Caco-2 (cell line): Measurements from ENCODE around the gene LTO1. TPM values are rescaled to one million over a fixed set of nuclear protein-coding genes. Genes with fewer than 3 reads are reported as not detected.

ENCODE experiments used
- BruUV-seq: library from RNA; stranded (reverse); fragments of 400-500 nt; replicated peaks from 2 replicates; lab custom pipeline; 2021; lab: Mats Ljungman, UMichigan
- CTCF ChIA-PET: fragments of 300-600 bp; sonication (Branson Sonifier 250); formaldehyde crosslinking; loops from one replicate; lab custom pipeline; 2022; ENCODE audit warnings: antibody characterized with exemption; lab: Charles Lee
- POLR2A ChIA-PET: fragments of 300-600 bp; sonication (Branson Sonifier 250); formaldehyde crosslinking; loops from one replicate; lab custom pipeline; 2022; ENCODE audit warnings: antibody characterized with exemption; lab: Charles Lee
- DNase-seq, 2 experiments: peaks; one replicate each; pipeline versions ENCODE4 v3.0.0 to v3.0.0-alpha.2; 2020 to 2022
- H3K27me3 ChIP-seq: replicated peaks from 2 replicates; pipeline ENCODE4 v1.6.0; 2011; ENCODE audit warnings: low read length; ENCODE audit not compliant: control insufficient read depth, insufficient read depth
- H3K36me3 ChIP-seq: 2 replicates; pipeline ENCODE4 v1.5.1; 2011; ENCODE audit warnings: low read length; ENCODE audit not compliant: control insufficient read depth, insufficient read depth
- H3K4me1 ChIP-seq: fragments of 250-450 bp; sonication (Bioruptor Pico); 2 replicates; pipeline ENCODE4 v1.5.1; 2020; ENCODE audit warnings: mild to moderate bottlenecking
- H3K4me3 ChIP-seq: 2 replicates; pipeline ENCODE4 v1.5.1; 2011; ENCODE audit warnings: low read depth, mild to moderate bottlenecking, control low read depth, low read length
- H3K9me3 ChIP-seq: fragments of 250-450 bp; sonication (Bioruptor Pico); 2 replicates; pipeline ENCODE4 v1.5.1; 2020; ENCODE audit warnings: mild to moderate bottlenecking, moderate library complexity
- H3K27ac Mint-ChIP-seq: one replicate; pipeline ENCODE4 v1.8.0; 2022; ENCODE audit warnings: mixed read lengths; ENCODE audit not compliant: unreplicated experiment
- H3K27me3 Mint-ChIP-seq: one replicate; pipeline ENCODE4 v1.8.0; 2022; ENCODE audit warnings: mixed read lengths; ENCODE audit not compliant: insufficient read depth, unreplicated experiment
- H3K36me3 Mint-ChIP-seq: one replicate; pipeline ENCODE4 v1.8.0; 2022; ENCODE audit warnings: mild to moderate bottlenecking, mixed read lengths; ENCODE audit not compliant: insufficient read depth, unreplicated experiment
- H3K4me1 Mint-ChIP-seq: one replicate; pipeline ENCODE4 v1.8.0; 2022; ENCODE audit warnings: low read depth, mixed read lengths; ENCODE audit not compliant: unreplicated experiment
- H3K4me3 Mint-ChIP-seq: one replicate; pipeline ENCODE4 v1.8.0; 2022; ENCODE audit warnings: mild to moderate bottlenecking, moderate library complexity, mixed read lengths; ENCODE audit not compliant: unreplicated experiment
- H3K9me3 Mint-ChIP-seq: one replicate; pipeline ENCODE4 v1.8.0; 2022; ENCODE audit warnings: mixed read lengths; ENCODE audit not compliant: unreplicated experiment
- CTCF ChIP-seq, 2 experiments: fragments of 200-600 bp in 1 of 2; IDR thresholded peaks; 1 replicate in 1 of 2; 2 replicates in 1 of 2; pipeline versions ENCODE4 v1.5.1 to v1.8.0; 2011 to 2022; ENCODE audit warnings: antibody characterized with exemption in 1 of 2, control low read depth in 1 of 2, inconsistent platforms in 1 of 2, low read depth in 1 of 2, low read length in 1 of 2, mild to moderate bottlenecking in 1 of 2, moderate library complexity in 1 of 2; ENCODE audit not compliant: insufficient read depth in 1 of 2, severe bottlenecking in 1 of 2, unreplicated experiment in 1 of 2
- intact Hi-C: fragments of 100-400 bp; cut with micrococcal nuclease; formaldehyde crosslinking; loops from one replicate; pipeline ENCODE4 v1.10.0; 2022; ENCODE audit not compliant: unreplicated experiment
- total RNA-seq: library from RNA; stranded (reverse); gene quantifications from 2 replicates; pipeline ENCODE4 v1.2.3, GENCODE V29; 2022

The LTO1 gene
- total RNA-seq, 1 experiment from 2014 or later: 49.3 TPM

DNA sequence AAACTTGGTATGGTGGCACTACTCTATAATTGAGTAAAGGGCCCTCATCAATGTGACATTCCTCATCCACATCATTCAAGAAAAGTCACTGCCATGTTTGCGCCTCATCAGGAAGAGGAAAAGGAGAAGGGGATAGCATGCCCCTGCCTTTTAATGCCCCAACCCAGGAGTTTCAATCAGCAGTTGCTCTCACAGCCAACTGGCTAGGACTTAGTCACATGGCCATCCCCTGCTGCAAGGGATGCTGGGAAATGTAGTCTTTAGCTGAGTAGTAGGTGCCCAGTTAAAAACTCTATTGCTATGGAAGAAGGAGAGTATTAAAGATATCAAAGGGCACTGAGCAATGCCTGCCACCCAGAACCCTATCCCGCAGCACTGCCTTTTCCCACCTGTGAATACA lies 45.1 kb downstream of the LTO1 start:
- peak; percentile 71 to 76 for DNase-seq
- Mint-ChIP-seq H3K4me1 (peaks cover 19% of the 10 kb centered on the region), H3K36me3 (peaks cover 6% of the 10 kb centered on the region), H3K9me3 (peaks cover 9% of the 10 kb centered on the region), H3K4me3 (no peak overlapping the region), H3K27ac (peak overlapping the region; percentile 18), H3K27me3 (no peaks in the 10 kb centered on the region)
- Histone ChIP-seq H3K27me3 (no peaks in the 10 kb centered on the region), H3K4me3 (no peak overlapping the region), H3K4me1 (peaks cover 10% of the 10 kb centered on the region), H3K9me3 (peaks cover 13% of the 10 kb centered on the region; the same call in 1 of the 2 replicates), H3K36me3 (no peaks in the 10 kb centered on the region)
- ChIA-PET CTCF (interaction anchor here (0.7 to 1.0 kb wide), 2 partner anchors 9 to 54 kb away, joined by 3 read pairs; no protein-coding TSS in a partner anchor), POLR2A (interaction anchor here (0.6 kb wide), 1 partner anchor 203 kb away, joined by 4 read pairs; no protein-coding TSS in a partner anchor)
- intact Hi-C loops: no loop called here
- no TSS peak for BruUV-seq
- no peak for TF ChIP-seq CTCF (IDR thresholded peaks at IDR 0.05; ENCODE audit: insufficient read depth in 1 of 2, low read depth in 1 of 2, low read length in 1 of 2, severe bottlenecking in 1 of 2, unreplicated experiment in 1 of 2)

DNA sequence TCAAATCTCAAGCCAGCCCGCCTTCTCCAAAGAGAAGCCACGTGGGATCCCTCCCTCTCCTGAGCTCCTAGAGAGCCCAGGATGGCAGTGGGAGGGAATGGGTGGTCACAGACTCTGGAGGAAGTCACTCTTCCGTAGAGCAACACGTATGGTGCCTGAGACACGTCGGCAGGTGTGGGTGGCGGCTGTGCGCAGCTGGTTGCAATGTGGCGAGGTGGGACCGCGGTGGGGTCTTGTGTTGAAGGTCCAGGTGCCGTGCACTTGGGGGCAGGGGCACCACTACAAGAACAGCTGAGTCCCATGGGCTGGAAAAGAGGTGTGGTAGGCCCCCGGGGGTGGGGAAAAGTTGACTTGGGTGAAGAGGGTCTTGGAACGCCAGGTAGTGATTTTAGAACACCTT lies 47.6 kb downstream of the LTO1 start:
- Mint-ChIP-seq H3K9me3 (peaks cover 9% of the 10 kb centered on the region), H3K4me1 (peaks cover 17% of the 10 kb centered on the region), H3K27me3 (no peaks in the 10 kb centered on the region), H3K4me3 (no peak overlapping the region), H3K27ac (peak overlapping the region; percentile 51), H3K36me3 (peaks cover 6% of the 10 kb centered on the region)
- Histone ChIP-seq H3K4me1 (peaks cover 10% of the 10 kb centered on the region), H3K9me3 (peaks cover 13% of the 10 kb centered on the region; the same call in 1 of the 2 replicates), H3K4me3 (no peak overlapping the region), H3K27me3 (no peaks in the 10 kb centered on the region), H3K36me3 (no peaks in the 10 kb centered on the region)
- intact Hi-C loops: no loop called here
- TF ChIP-seq CTCF (IDR thresholded peaks at IDR 0.05; ENCODE audit: insufficient read depth in 1 of 2, low read depth in 1 of 2, low read length in 1 of 2, severe bottlenecking in 1 of 2, unreplicated experiment in 1 of 2): no peak
- BruUV-seq: no TSS peak
- no peak for DNase-seq
- POLR2A ChIA-PET: no interaction called here
- CTCF ChIA-PET: no interaction called here

- no peak overlapping the region for H3K4me3 Mint-ChIP-seq
Observed at GRCh38 chr11:69625476-69625875, 49.7 kb downstream of the LTO1 start.

More at GRCh38 chr11:69625476-69625875, 49.7 kb downstream of the LTO1 start:
- H3K27me3 Mint-ChIP-seq: no peaks in the 10 kb centered on the region
- intact Hi-C loops: no loop called here
- no peak for DNase-seq
- H3K4me3 ChIP-seq: no peak overlapping the region
- ChIA-PET CTCF (no interaction called here), POLR2A (no interaction called here)
- H3K9me3 Mint-ChIP-seq: peaks cover 9% of the 10 kb centered on the region
- H3K36me3 Mint-ChIP-seq: peaks cover 6% of the 10 kb centered on the region
- BruUV-seq: no TSS peak
- H3K27ac Mint-ChIP-seq: no peak overlapping the region
- H3K36me3 ChIP-seq: no peaks in the 10 kb centered on the region
- no peaks in the 10 kb centered on the region for H3K27me3 ChIP-seq
- H3K4me1 ChIP-seq: peaks cover 8% of the 10 kb centered on the region
- TF ChIP-seq CTCF (IDR thresholded peaks at IDR 0.05; ENCODE audit: insufficient read depth in 1 of 2, low read depth in 1 of 2, low read length in 1 of 2, severe bottlenecking in 1 of 2, unreplicated experiment in 1 of 2): no peak
- H3K4me1 Mint-ChIP-seq: peaks cover 13% of the 10 kb centered on the region
- H3K9me3 ChIP-seq: peaks cover 13% of the 10 kb centered on the region; the same call in 1 of the 2 replicates
